Measurements from ENCODE around the gene MOG.

MOG gene

GRCh38 chr6:29675561-29675960 is 18.7 kb downstream of the MOG start:
- TF ChIP-seq FOXM1 (IDR thresholded peaks at IDR 0.05; ENCODE audit: borderline replicate concordance, low read depth) (no peak), YY1 (IDR thresholded peaks at IDR 0.05; ENCODE audit: low read depth) (no peak), EGR1 (IDR thresholded peaks at IDR 0.05) (no peak), TCF12 (IDR thresholded peaks at IDR 0.05; ENCODE audit: low read depth) (no peak), TEAD4 (IDR thresholded peaks at IDR 0.05) (no peak), CEBPB (IDR thresholded peaks at IDR 0.05) (no peak), RAD21 (IDR thresholded peaks at IDR 0.05; ENCODE audit: low read depth) (no peak), CREB1 (IDR thresholded peaks at IDR 0.05; ENCODE audit: low read depth) (no peak), EP300 (IDR thresholded peaks at IDR 0.05; ENCODE audit: borderline replicate concordance) (no peak), NFIC (IDR thresholded peaks at IDR 0.05) (no peak), TAF1 (IDR thresholded peaks at IDR 0.05; ENCODE audit: low read depth) (no peak), ZBTB7A (IDR thresholded peaks at IDR 0.05; ENCODE audit: low read depth) (no peak)
- TF ChIP-seq, protein P1, sequence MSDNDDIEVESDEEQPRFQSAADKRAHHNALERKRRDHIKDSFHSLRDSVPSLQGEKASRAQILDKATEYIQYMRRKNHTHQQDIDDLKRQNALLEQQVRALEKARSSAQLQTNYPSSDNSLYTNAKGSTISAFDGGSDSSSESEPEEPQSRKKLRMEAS (IDR thresholded peaks at IDR 0.05): no peak
- TF ChIP-seq, protein P2, sequence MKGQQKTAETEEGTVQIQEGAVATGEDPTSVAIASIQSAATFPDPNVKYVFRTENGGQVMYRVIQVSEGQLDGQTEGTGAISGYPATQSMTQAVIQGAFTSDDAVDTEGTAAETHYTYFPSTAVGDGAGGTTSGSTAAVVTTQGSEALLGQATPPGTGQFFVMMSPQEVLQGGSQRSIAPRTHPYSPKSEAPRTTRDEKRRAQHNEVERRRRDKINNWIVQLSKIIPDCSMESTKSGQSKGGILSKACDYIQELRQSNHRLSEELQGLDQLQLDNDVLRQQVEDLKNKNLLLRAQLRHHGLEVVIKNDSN (IDR thresholded peaks at IDR 0.05): no peak
- TF ChIP-seq, protein P3, sequence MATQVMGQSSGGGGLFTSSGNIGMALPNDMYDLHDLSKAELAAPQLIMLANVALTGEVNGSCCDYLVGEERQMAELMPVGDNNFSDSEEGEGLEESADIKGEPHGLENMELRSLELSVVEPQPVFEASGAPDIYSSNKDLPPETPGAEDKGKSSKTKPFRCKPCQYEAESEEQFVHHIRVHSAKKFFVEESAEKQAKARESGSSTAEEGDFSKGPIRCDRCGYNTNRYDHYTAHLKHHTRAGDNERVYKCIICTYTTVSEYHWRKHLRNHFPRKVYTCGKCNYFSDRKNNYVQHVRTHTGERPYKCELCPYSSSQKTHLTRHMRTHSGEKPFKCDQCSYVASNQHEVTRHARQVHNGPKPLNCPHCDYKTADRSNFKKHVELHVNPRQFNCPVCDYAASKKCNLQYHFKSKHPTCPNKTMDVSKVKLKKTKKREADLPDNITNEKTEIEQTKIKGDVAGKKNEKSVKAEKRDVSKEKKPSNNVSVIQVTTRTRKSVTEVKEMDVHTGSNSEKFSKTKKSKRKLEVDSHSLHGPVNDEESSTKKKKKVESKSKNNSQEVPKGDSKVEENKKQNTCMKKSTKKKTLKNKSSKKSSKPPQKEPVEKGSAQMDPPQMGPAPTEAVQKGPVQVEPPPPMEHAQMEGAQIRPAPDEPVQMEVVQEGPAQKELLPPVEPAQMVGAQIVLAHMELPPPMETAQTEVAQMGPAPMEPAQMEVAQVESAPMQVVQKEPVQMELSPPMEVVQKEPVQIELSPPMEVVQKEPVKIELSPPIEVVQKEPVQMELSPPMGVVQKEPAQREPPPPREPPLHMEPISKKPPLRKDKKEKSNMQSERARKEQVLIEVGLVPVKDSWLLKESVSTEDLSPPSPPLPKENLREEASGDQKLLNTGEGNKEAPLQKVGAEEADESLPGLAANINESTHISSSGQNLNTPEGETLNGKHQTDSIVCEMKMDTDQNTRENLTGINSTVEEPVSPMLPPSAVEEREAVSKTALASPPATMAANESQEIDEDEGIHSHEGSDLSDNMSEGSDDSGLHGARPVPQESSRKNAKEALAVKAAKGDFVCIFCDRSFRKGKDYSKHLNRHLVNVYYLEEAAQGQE (IDR thresholded peaks at IDR 0.05; ENCODE audit: low read depth): no peak

DNA sequence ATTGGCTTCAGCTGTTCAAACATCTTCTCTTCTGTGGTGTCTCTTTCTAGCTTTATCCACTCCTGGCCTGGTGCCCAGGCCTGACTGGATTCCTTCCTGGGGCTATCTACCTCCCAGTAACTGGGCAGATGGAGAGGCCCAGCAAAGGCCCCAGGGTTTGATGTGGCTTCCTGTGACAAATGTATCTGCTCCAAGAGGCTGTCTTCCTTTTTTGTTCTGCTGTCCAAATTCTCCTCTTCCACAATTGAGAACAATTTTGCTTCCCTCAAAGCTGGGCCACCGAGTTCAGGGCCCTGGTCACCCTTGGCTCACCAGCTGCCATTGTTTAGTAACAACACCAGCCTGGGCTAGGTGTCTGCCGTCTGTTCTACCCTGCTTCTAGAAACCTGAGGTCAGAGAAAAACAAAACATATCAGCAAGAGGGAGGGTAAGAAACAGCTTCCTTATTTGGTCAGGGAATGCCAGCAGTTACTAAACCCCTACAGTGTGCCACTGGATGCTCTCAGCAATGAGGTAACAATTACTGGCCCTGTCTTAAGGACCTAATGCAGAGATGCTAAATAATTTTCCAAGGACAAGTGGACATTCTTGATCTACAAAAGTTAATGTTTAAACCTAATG is 20.2 kb downstream of the MOG start:
- TF ChIP-seq TCF12 (IDR thresholded peaks at IDR 0.05; ENCODE audit: low read depth): no peak
- no peak for TF ChIP-seq RAD21 (IDR thresholded peaks at IDR 0.05; ENCODE audit: low read depth)
- TF ChIP-seq, protein P2 (IDR thresholded peaks at IDR 0.05): no peak
- no peak for TF ChIP-seq CREB1 (IDR thresholded peaks at IDR 0.05; ENCODE audit: low read depth)
- TF ChIP-seq EGR1 (IDR thresholded peaks at IDR 0.05): no peak
- TF ChIP-seq YY1 (IDR thresholded peaks at IDR 0.05; ENCODE audit: low read depth): no peak
- no peak for TF ChIP-seq FOXM1 (IDR thresholded peaks at IDR 0.05; ENCODE audit: borderline replicate concordance, low read depth)
- TF ChIP-seq NFIC (IDR thresholded peaks at IDR 0.05): no peak
- no peak for TF ChIP-seq EP300 (IDR thresholded peaks at IDR 0.05; ENCODE audit: borderline replicate concordance)
- TF ChIP-seq ZBTB7A (IDR thresholded peaks at IDR 0.05; ENCODE audit: low read depth): no peak
- TF ChIP-seq CEBPB (IDR thresholded peaks at IDR 0.05): no peak

- TF ChIP-seq, protein P3 (IDR thresholded peaks at IDR 0.05; ENCODE audit: low read depth): no peak
- TF ChIP-seq ZBTB7A (IDR thresholded peaks at IDR 0.05; ENCODE audit: low read depth): no peak
- no peak for TF ChIP-seq CREB1 (IDR thresholded peaks at IDR 0.05; ENCODE audit: low read depth)
- TF ChIP-seq CEBPB (IDR thresholded peaks at IDR 0.05): no peak
- no peak for TF ChIP-seq NFIC (IDR thresholded peaks at IDR 0.05)
- TF ChIP-seq EGR1 (IDR thresholded peaks at IDR 0.05): no peak
- TF ChIP-seq TCF12 (IDR thresholded peaks at IDR 0.05; ENCODE audit: low read depth): no peak
- no peak for TF ChIP-seq YY1 (IDR thresholded peaks at IDR 0.05; ENCODE audit: low read depth)
- no peak for TF ChIP-seq RAD21 (IDR thresholded peaks at IDR 0.05; ENCODE audit: low read depth)
These were observed 21.2 kb downstream of the MOG start for GRCh38 chr6:29678114-29678513.

- TF ChIP-seq RAD21 (IDR thresholded peaks at IDR 0.05; ENCODE audit: low read depth) (no peak), CEBPB (IDR thresholded peaks at IDR 0.05) (no peak), EGR1 (IDR thresholded peaks at IDR 0.05) (no peak), ZBTB7A (IDR thresholded peaks at IDR 0.05; ENCODE audit: low read depth) (no peak), TEAD4 (IDR thresholded peaks at IDR 0.05) (no peak), EP300 (IDR thresholded peaks at IDR 0.05; ENCODE audit: borderline replicate concordance) (no peak), CREB1 (IDR thresholded peaks at IDR 0.05; ENCODE audit: low read depth) (no peak), TAF1 (IDR thresholded peaks at IDR 0.05; ENCODE audit: low read depth) (no peak), YY1 (IDR thresholded peaks at IDR 0.05; ENCODE audit: low read depth) (no peak), FOXM1 (IDR thresholded peaks at IDR 0.05; ENCODE audit: borderline replicate concordance, low read depth) (no peak), NFIC (IDR thresholded peaks at IDR 0.05) (no peak), TCF12 (IDR thresholded peaks at IDR 0.05; ENCODE audit: low read depth) (no peak)
- TF ChIP-seq, protein P2 (IDR thresholded peaks at IDR 0.05): no peak
- TF ChIP-seq, protein P3 (IDR thresholded peaks at IDR 0.05; ENCODE audit: low read depth): no peak
- TF ChIP-seq, protein P1 (IDR thresholded peaks at IDR 0.05): no peak
These were observed 23.1 kb downstream of the MOG start for GRCh38 chr6:29679962-29680361.
